Stimulated activated CD8-positive, alpha-beta memory T cell treated with anti-CD3 and anti-CD28 coated beads, Interleukin-15, amount 100 ng/mL, for 24 hours (primary cell): ENCODE data around the gene LPAR2.

Experiments
- DNase-seq: peaks from one replicate; pipeline ENCODE4 v3.0.0-alpha.2; 2020; ENCODE audit warnings: low read depth

Gene LPAR2

DNA sequence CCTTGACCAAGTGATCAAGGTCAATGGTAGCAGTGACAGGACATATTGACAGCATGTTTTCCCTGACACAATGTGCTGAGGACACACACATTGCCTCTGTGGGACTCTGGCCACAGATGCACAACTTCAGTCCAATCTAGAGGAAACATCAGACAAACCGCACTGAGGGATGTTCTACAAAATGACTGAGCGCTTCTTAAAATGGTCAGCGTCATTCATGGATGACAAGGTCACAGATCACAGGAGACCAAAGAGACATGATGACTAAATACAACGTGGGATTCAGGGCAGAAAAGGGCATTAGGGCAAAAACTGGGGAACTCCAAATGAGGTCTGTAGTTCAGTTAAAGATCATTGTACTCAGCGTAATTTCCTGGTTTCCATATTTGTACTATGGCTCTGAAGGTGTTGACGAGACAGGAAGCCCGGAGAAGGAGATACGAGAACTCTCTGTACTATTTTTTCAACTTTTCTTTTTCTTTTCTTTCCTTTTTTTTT is 30.2 kb downstream of the LPAR2 start:
- no peak for DNase-seq

GRCh38 chr19:19595171-19595701 is 32.8 kb downstream of the LPAR2 start:
- no peak for DNase-seq

DNA sequence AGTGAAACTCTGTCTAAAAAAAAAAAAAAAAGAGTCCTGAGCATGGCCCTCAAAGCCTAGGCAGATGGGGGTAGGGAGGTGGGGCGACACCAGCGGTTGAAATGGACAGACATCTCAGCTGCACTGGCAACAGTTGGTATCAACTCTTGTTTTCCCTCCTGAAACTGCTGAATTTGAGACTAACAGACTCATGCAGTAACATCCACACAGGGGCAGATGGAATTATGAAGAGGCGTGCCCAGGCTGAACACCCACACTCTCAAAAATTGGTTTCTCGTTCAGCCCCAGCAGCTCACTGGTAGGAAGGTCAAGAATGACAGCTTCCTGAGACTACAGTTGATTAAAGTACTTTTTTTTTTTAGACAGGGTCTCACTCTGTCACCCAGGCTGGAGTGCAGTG is 33.6 kb downstream of the LPAR2 start:
- DNase-seq, result no peak

- no peak for DNase-seq
Measured at GRCh38 chr19:19592690-19593089, 35.3 kb downstream of the LPAR2 start.

DNA sequence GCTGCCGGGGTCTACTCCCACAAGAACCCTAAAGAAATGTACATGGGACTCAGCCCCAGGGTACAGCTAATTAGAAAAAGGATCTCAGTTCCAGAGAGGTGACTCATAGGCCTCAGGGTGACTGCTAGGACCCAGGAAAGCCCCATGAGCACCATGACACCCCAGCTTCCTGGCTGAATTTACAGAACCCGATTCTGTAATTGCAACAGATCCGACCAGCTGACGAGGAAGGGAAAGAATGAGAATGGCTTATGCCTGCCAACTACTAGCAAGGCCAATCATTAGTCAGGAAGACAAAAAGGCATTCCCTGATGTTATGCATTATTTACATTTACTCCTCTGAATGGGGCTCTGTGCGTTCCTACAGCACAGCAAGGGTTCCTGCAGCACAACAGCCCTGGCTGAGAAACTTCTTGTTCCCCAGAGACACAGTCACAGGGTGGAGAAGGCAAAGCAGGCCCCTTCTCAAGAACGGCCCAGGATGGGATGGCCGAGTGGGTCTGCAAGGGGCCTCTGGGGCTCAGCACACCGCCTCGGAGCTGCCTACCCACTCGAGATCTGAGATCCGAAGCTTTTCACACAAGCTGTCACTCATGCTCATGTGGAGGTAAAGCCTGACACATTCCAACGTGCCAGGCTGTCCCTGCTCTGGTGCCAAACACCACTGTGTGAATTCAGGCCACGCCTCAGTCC is 36.7 kb downstream of the LPAR2 start:
- no peak for DNase-seq

- no peak for DNase-seq
Measured at GRCh38 chr19:19588546-19588945, 39.5 kb downstream of the LPAR2 start.

DNA sequence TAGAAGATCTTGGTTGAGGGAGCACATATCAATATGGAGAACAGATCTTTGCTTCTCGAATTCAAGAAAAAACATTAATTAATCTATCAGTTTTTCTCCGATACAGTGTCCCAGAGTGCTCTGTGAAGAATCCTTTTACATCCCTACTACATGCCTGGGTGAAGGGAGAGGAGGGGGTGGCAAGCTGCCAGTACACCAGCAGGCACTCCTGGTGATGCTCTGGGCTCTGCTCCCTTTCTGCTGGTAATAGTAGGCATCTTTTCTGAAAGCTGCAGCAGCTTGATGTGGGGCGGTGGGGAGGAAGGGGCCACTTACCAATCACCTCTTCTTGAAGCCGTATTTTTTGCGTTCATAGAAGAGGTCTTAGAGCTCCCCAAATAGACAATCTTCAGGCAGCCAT is 40.2 kb downstream of the LPAR2 start:
- no peak for DNase-seq

DNA sequence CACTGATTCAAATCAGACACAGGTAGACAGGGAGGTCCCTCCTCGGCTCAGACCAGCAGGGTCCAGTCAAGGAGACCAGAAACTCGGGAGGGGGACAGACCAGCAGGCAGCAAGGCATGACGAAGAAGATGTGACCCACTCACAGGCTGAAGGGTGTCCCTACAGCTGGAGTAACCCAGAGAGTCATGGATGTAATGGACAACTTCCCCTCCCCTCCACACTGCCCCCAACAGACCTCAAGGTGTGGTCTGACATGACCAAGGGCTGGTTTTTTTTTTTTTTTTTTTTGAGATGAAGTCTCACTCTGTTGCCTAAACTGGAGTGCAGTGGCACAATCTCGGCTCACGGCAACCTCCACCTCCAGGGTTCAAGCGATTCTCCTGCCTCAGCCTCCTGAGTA is 43.7 kb downstream of the LPAR2 start:
- no peak for DNase-seq

DNA sequence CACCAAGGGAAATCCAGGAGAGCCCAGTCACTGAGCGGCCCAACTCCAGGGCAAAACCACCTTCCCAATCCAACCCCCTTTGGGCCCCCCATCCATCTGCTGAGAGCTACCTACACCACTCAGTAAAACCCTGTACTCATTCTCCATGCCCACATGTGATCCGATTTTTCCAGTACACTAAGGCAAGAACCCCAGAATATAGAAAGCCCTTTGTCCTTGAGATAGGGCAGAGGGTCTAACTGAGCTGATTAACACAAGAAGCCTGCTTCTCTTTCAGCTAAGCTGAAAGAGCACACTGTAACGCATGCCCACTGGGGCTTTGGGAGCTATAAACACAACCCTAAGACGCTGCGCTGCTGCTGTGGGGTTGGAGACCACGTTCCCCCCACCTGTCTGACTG is 45.5 kb downstream of the LPAR2 start:
- no peak for DNase-seq

- no peak for DNase-seq
Measured at GRCh38 chr19:19581391-19581790, 46.6 kb downstream of the LPAR2 start.

- DNase-seq, result no peak
Measured at GRCh38 chr19:19580418-19580817, 47.6 kb downstream of the LPAR2 start.

GRCh38 chr19:19579533-19580361 is 48.3 kb downstream of the LPAR2 start:
- DNase-seq, result no peak

DNA sequence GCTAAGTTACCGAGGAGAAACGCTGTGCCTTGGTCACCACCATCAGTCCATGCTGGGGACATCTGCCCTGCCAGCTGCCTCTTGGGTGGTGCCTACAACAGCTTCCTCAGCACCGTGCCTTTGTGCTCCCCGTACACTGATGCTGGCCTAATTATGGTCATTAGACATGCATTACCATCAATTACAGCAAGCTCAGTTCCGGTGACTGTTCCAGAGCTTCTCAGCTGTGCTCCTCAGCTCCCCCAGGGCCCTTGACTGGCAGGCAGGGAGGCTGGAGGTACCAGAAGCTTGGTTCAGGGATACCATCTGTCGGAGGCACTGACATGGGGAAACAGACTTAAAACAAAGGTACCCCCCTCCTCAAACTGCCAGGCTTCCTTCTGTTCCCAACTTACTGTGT is 49.8 kb downstream of the LPAR2 start:
- no peak for DNase-seq

DNA sequence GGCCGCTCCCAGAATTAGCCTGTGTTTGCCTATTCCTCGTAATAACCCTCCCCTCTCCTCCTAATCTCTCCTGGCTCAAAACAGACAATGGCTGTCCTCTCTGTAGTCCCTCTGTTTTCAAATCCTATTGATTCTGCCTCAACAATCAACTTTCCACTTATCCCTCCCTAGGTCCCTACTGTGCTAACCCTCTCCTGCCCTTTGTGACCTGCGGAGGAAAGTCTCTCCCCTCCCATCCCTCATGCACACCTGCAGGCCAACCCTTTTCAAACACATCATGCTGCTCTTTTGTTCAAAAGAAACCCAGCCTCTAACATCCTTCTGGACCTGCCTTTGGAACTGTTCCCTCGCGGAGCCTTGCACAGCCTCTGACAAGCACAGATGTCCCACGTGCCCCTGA is 52.6 kb downstream of the LPAR2 start:
- DNase-seq, result no peak
